GM12874 (cell line): Measurements from ENCODE around the gene GPR87.

Experiments used
- TF ChIP-seq, protein P1 (sequence below): IDR thresholded peaks from 2 replicates; pipeline ENCODE4 v1.5.1; 2011; ENCODE audit warnings: low read depth, mild to moderate bottlenecking, control low read depth, low read length, moderate library complexity; ENCODE audit not compliant: insufficient read depth

Gene GPR87

GRCh38 chr3:151283907-151284461, 32.6 kb downstream of the GPR87 start:
- TF ChIP-seq, protein P1, sequence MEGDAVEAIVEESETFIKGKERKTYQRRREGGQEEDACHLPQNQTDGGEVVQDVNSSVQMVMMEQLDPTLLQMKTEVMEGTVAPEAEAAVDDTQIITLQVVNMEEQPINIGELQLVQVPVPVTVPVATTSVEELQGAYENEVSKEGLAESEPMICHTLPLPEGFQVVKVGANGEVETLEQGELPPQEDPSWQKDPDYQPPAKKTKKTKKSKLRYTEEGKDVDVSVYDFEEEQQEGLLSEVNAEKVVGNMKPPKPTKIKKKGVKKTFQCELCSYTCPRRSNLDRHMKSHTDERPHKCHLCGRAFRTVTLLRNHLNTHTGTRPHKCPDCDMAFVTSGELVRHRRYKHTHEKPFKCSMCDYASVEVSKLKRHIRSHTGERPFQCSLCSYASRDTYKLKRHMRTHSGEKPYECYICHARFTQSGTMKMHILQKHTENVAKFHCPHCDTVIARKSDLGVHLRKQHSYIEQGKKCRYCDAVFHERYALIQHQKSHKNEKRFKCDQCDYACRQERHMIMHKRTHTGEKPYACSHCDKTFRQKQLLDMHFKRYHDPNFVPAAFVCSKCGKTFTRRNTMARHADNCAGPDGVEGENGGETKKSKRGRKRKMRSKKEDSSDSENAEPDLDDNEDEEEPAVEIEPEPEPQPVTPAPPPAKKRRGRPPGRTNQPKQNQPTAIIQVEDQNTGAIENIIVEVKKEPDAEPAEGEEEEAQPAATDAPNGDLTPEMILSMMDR = no peak

- TF ChIP-seq, protein P1 = no peak
Measured at GRCh38 chr3:151283387-151283786, 33.2 kb downstream of the GPR87 start.

DNA sequence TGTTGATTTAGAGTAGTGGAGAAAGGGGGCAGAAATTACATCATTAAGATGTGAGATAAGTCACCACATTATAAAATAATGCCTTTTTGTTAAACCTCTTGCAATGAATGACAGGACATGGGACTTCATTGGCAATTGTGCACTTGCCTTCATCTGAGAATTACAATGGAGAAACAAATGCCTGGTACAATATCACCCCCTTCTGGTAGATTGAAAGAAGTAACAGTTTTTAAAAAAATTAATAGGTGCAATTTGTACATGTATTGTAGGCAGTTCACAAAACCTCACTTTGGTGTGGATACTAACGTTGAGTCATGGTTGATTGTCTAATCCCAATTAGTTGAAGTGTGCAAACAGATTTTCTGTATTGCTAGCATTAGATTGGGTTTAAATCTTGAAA, 33.7 kb downstream of the GPR87 start:
- TF ChIP-seq, protein P1 = peak; percentile 37; the same call in 1 of the 2 replicates

- TF ChIP-seq, protein P1 = no peak
Measured at GRCh38 chr3:151281671-151282324, 34.8 kb downstream of the GPR87 start.

- TF ChIP-seq, protein P1 = no peak
Measured at GRCh38 chr3:151278230-151278629, 38.4 kb downstream of the GPR87 start, which contains the start of gene P2RY14. P2RY14 (minus strand) TSS chr3:151278542; CDS start chr3:151214316, 64,226 bp downstream.

DNA sequence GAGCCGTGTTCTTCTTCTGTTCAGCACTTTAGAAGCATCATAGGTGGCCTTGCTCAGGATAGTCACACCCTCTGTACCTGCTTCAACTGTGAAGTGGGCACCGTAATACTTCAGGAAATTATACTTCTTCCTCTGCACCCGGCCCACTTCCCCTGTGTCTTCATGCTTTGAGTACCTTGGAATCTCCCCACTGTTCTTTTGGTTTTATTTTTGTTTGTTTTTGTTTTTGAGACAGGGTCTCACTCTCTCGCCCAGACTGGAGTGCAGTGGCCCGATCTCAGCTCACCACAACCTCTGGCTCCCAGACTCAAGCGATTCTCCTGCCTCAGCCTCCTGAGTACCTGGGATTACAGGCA, 40.0 kb downstream of the GPR87 start:
- TF ChIP-seq, protein P1 = no peak

- TF ChIP-seq, protein P1 = no peak
Measured at GRCh38 chr3:151276038-151276686, 40.5 kb downstream of the GPR87 start.
